Left lung (tissue), 10 donors: ENCODE data around the gene PPP2R2D. TPM values are rescaled to one million over a fixed set of nuclear protein-coding genes. Genes with fewer than 3 reads are reported as not detected.
"Not testable (repeated sequence)": the region's sequence is repeated elsewhere in the genome, so short reads cannot be mapped to it uniquely, and the experiment has no call there.

Experiments
- ATAC-seq: fragments of 200-7000 bp; cut with Tn5 transposase; one replicate; pipeline ENCODE4 v1.9.1; 2020; ENCODE audit warnings: moderate library complexity
- DNase-seq, 4 donors: peaks; one replicate each; pipeline ENCODE4 v3.0.0-alpha.2; 2013 to 2020
- H3K27ac ChIP-seq, 2 donors: fragments of 200-600 bp; sonication (generic) in 1 of 2; one replicate each; pipeline versions ENCODE4 v1.5.0 to v1.8.0; 2020 to 2021
- H3K27me3 ChIP-seq, 2 donors: fragments of 200-600 bp; sonication (generic) in 1 of 2; one replicate each; pipeline versions ENCODE4 v1.5.0 to v1.8.0; 2020 to 2021
- H3K36me3 ChIP-seq, 2 donors: fragments of 200-600 bp; sonication (generic) in 1 of 2; one replicate each; pipeline versions ENCODE4 v1.5.0 to v1.8.0; 2020 to 2021
- H3K4me1 ChIP-seq, 2 donors: fragments of 200-600 bp; one replicate each; pipeline ENCODE4 v1.8.0; 2021
- H3K4me3 ChIP-seq, 2 donors: fragments of 200-600 bp; sonication (generic) in 1 of 2; one replicate each; pipeline versions ENCODE4 v1.5.0 to v1.8.0; 2020 to 2021; ENCODE audit warnings: mild to moderate bottlenecking in 1 of 2
- H3K9me3 ChIP-seq, 2 donors: fragments of 200-600 bp; sonication (generic) in 1 of 2; one replicate each; pipeline versions ENCODE4 v1.5.0 to v1.8.0; 2020 to 2021
- intact Hi-C, 2 donors: fragments of 100-400 bp; cut with DNase I; formaldehyde crosslinking; loops; one replicate each; pipeline versions ENCODE4 v1.11.2 to v1.14.2; 2022
- polyA plus RNA-seq, 6 donors: library from polyadenylated mRNA; unstranded; fragments of 120-200 nt; gene quantifications; one replicate each; pipeline ENCODE4 v1.2.1, GENCODE V29; 2013; ENCODE audit not compliant: insufficient read length in 6 of 6
- total RNA-seq, 2 donors: library from RNA; stranded (reverse); fragmentation: NEBNext Ultra II Directional; extraction: Animal tissue kit (Norgen Biotek cat#: 25700); gene quantifications; one replicate each; pipeline ENCODE4 v1.2.1, GENCODE V29; 2021
- TF ChIP-seq, protein P1 (sequence below), 2 donors: fragments of 200-600 bp; sonication (generic) in 1 of 2; IDR thresholded peaks; one replicate each; pipeline versions ENCODE4 v1.5.0 to v1.8.0; 2021; ENCODE audit warnings: antibody characterized with exemption in 2 of 2
- donor health status: DM: no; HTN: yes; CAD: no.
- donor health status: DM: no; HTN: no; CAD: no.

Gene PPP2R2D
- total and polyA plus RNA-seq, 8 donors, result 22.7 to 42.4 (median 35.8) TPM

- H3K4me3 ChIP-seq, result no peak overlapping the region
- no peak for ATAC-seq
- intact Hi-C loops, result no loop called here
- H3K27me3 ChIP-seq, result no peaks in the 10 kb centered on the region
- TF ChIP-seq, protein P1, sequence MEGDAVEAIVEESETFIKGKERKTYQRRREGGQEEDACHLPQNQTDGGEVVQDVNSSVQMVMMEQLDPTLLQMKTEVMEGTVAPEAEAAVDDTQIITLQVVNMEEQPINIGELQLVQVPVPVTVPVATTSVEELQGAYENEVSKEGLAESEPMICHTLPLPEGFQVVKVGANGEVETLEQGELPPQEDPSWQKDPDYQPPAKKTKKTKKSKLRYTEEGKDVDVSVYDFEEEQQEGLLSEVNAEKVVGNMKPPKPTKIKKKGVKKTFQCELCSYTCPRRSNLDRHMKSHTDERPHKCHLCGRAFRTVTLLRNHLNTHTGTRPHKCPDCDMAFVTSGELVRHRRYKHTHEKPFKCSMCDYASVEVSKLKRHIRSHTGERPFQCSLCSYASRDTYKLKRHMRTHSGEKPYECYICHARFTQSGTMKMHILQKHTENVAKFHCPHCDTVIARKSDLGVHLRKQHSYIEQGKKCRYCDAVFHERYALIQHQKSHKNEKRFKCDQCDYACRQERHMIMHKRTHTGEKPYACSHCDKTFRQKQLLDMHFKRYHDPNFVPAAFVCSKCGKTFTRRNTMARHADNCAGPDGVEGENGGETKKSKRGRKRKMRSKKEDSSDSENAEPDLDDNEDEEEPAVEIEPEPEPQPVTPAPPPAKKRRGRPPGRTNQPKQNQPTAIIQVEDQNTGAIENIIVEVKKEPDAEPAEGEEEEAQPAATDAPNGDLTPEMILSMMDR (IDR thresholded peaks at IDR 0.05), result no peak
- H3K9me3 ChIP-seq, result no peaks in the 10 kb centered on the region
- H3K4me1 ChIP-seq, result no peaks in the 10 kb centered on the region
- DNase-seq, result no peak
- H3K36me3 ChIP-seq, result peaks cover 0 to 95% of the 10 kb centered on the region in 2 donors
- H3K27ac ChIP-seq, result no peak overlapping the region
Measured at GRCh38 chr10:131946321-131946751, 45.5 kb downstream of the PPP2R2D start.

DNA sequence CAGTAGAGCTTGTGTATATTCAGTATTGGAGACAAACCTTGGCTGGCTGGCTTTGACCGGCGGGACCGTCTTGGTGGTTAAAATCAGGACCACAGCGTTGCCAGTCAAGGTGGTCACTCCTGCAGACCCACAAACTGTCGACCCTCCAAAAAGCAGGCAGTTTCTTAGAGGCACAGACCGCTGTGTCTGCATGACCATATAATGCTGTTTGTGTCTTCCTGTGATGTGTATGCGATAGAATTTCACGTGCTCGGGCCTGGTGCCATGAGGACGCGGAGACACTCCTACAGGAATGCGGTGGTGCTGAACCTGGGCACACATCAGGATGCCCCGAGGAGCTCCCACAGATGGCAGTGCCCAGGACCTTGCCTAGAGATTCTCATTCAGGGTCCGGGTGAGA lies 46.1 kb downstream of the PPP2R2D start:
- no peak for ATAC-seq
- Histone ChIP-seq H3K27ac (no peak overlapping the region), H3K36me3 (peaks cover 0 to 95% of the 10 kb centered on the region in 2 donors), H3K4me1 (no peaks in the 10 kb centered on the region), H3K4me3 (no peak overlapping the region), H3K27me3 (no peaks in the 10 kb centered on the region), H3K9me3 (no peaks in the 10 kb centered on the region)
- intact Hi-C loops, result no loop called here
- TF ChIP-seq, protein P1 (IDR thresholded peaks at IDR 0.05), result no peak
- DNase-seq, result no peak

DNA sequence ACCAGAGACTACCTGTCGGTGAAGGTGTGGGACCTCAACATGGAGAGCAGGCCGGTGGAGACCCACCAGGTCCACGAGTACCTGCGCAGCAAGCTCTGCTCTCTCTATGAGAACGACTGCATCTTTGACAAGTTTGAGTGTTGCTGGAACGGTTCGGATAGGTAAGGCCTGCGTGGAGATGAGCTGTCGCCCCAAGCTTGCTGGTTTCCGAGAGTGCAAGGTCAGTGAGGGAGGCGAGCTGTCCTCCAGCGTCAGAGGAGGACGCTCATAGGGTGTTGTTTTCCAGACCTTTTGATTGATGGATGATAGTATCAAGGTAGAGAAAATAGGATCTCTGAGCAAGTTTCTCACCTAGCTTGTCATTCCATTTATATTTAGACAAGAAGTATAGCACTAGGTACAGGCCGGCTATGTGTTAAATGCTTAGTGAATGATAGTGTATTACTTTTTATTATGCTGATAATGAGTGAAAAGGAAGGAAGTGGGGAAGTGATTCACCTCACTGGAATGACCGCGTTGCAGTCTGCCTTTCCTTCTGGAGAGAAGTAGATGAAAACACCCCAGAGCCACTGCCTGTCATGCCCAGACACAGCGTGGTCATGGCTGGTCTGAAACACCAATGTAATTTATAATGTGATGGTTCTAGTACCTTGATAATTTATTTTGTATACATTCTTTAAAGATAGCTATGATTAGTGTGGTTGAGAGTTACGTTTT lies 47.0 kb downstream of the PPP2R2D start:
- no peak for DNase-seq
- intact Hi-C loops, result no loop called here
- no peak overlapping the region for H3K27ac ChIP-seq
- H3K27me3 ChIP-seq, result no peaks in the 10 kb centered on the region
- TF ChIP-seq, protein P1 (IDR thresholded peaks at IDR 0.05), result no peak
- H3K9me3 ChIP-seq, result no peaks in the 10 kb centered on the region
- ATAC-seq, result no peak
- H3K4me1 ChIP-seq, result no peaks in the 10 kb centered on the region
- H3K36me3 ChIP-seq, result peaks cover 0 to 87% of the 10 kb centered on the region in 2 donors
- H3K4me3 ChIP-seq, result no peak overlapping the region

DNA sequence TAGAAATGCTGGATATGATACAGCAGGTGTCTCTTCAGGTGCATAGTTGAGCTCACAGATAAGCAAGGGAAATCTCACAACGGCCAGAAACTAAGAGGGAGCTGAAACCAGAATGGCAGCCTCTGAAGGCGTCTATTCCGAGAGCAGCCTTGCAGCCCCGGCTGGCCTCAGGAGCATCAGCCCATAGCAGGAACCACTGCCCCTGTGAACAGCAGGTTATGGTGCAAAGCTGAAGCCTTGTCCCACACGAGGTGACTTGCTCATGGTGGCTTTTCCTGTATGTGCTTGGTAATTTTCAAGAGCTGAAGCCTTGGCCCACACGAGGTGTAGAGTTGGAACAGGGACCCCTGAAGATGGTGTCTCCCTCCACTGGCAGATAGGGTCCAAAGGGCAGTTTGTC lies 47.7 kb downstream of the PPP2R2D start:
- Histone ChIP-seq H3K4me1 (no peaks in the 10 kb centered on the region), H3K9me3 (no peaks in the 10 kb centered on the region), H3K4me3 (no peak overlapping the region), H3K27ac (no peak overlapping the region), H3K27me3 (no peaks in the 10 kb centered on the region), H3K36me3 (peaks cover 0 to 79% of the 10 kb centered on the region in 2 donors)
- ATAC-seq (no peak), DNase-seq (no peak)
- intact Hi-C loops, result no loop called here
- TF ChIP-seq, protein P1 (IDR thresholded peaks at IDR 0.05), result no peak

DNA sequence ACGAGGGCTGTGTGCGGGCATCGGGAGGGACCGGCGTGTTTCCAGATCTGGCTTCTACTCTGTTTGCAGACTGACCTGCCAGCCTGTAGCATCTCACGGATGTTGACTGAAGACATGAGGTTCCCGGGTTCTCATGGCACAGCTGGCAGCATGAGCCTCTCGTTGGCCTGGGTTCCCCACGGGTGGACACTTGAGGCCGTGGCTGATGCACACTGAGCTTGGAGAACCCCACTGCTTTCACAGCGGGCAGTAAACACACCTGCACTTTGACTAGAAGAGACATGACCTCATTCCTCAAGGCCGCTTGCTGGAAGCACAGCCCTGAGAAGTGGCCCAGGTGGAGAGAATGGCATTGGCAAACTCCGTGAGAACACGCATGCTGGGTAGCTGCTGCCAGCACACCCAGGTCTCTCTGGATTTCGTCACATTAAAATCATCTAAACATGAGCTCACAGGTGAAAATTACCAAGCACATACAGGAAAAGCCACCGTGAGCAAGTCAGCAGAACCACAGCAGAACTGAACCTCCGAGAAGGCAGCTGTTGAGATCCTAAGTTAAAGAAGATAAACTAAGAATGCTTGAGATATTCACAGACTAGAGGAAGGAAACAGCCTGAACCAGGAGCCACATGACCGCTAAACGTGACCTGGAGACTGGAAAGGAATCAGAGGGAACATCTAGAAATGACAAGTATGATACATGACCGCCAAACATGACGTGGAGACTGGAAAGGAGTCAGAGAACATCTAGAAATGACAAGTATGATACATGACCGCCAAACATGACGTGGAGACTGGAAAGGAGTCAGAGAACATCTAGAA lies 48.4 kb downstream of the PPP2R2D start:
- Histone ChIP-seq H3K27me3 (no peaks in the 10 kb centered on the region), H3K4me3 (no peak overlapping the region), H3K27ac (no peak overlapping the region), H3K36me3 (peaks cover 0 to 79% of the 10 kb centered on the region in 2 donors), H3K4me1 (no peaks in the 10 kb centered on the region), H3K9me3 (no peaks in the 10 kb centered on the region)
- no peak for ATAC-seq
- intact Hi-C loops, result no loop called here
- DNase-seq, result peak in 1 of 4 donors; percentile 20
- TF ChIP-seq, protein P1 (IDR thresholded peaks at IDR 0.05), result no peak

DNA sequence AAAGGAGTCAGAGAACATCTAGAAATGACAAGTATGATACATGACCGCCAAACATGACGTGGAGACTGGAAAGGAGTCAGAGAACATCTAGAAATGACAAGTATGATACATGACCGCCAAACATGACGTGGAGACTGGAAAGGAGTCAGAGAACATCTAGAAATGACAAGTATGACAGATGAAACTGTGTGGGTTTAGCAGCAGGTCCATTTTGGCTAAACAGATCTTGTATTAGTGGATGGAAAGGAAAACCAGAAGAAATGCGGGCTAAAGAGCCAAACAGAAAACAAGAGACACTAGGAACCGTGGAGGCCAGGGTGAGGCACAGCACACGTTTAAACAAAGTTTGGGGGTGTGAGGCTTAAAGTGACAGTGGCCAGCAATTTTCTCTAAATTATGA lies 49.1 kb downstream of the PPP2R2D start:
- intact Hi-C loops, H3K27me3 ChIP-seq, H3K4me1 ChIP-seq, DNase-seq, H3K9me3 ChIP-seq, H3K4me3 ChIP-seq, H3K27ac ChIP-seq, ATAC-seq: not testable (repeated sequence)
- H3K36me3 ChIP-seq, result peaks cover 0 to 80% of the 10 kb centered on the region in 2 donors
